ENCODE results near the gene RNASET2.

DNA sequence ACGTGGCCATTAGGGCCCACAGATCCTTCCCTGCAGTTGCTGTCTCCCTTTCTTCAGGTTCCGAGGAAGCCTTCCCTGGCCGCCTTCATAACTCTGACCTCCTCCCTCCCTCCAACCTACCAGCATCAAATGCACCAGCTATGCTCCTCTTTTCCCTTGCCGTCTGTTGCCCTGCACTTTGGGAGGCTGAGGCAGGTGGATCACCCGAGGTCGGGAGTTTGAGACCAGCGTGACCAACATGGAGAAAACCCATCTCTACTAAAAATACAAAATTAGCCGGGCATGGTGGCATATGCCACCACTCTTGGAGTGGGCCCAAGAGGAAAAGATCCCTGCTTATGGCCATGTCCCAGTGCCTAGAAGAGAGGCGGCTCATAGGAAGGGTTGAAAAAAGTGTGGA is 31.8 kb downstream of the RNASET2 start:
- TF ChIP-seq, protein P1, sequence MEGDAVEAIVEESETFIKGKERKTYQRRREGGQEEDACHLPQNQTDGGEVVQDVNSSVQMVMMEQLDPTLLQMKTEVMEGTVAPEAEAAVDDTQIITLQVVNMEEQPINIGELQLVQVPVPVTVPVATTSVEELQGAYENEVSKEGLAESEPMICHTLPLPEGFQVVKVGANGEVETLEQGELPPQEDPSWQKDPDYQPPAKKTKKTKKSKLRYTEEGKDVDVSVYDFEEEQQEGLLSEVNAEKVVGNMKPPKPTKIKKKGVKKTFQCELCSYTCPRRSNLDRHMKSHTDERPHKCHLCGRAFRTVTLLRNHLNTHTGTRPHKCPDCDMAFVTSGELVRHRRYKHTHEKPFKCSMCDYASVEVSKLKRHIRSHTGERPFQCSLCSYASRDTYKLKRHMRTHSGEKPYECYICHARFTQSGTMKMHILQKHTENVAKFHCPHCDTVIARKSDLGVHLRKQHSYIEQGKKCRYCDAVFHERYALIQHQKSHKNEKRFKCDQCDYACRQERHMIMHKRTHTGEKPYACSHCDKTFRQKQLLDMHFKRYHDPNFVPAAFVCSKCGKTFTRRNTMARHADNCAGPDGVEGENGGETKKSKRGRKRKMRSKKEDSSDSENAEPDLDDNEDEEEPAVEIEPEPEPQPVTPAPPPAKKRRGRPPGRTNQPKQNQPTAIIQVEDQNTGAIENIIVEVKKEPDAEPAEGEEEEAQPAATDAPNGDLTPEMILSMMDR (IDR thresholded peaks at IDR 0.05; ENCODE audit: poor library complexity, severe bottlenecking) = no peak
- no peak for TF ChIP-seq RAD21 (conservative IDR thresholded peaks at IDR 0.05)

All from neural cell (in vitro differentiated cells).